A673 (cell line): ENCODE data around the gene ACOT12.

ENCODE experiments used
- EZH2 ChIP-seq: fragments of 200-600 bp; sonication (generic); IDR thresholded peaks from 2 replicates; pipeline ENCODE4 v1.6.1; 2017; ENCODE audit warnings: borderline replicate concordance, low read depth, mild to moderate bottlenecking, mixed read lengths, antibody characterized with exemption, low read length; ENCODE audit not compliant: poor library complexity, severe bottlenecking
- TF ChIP-seq, protein P1 (sequence below): fragments of 300-800, 200-600 bp; sonication (generic); conservative IDR thresholded peaks from 2 replicates; pipeline ENCODE4 v1.5.1; 2017; ENCODE audit warnings: low read depth, mild to moderate bottlenecking, antibody characterized with exemption, low read length, moderate library complexity, mixed read lengths

DNA sequence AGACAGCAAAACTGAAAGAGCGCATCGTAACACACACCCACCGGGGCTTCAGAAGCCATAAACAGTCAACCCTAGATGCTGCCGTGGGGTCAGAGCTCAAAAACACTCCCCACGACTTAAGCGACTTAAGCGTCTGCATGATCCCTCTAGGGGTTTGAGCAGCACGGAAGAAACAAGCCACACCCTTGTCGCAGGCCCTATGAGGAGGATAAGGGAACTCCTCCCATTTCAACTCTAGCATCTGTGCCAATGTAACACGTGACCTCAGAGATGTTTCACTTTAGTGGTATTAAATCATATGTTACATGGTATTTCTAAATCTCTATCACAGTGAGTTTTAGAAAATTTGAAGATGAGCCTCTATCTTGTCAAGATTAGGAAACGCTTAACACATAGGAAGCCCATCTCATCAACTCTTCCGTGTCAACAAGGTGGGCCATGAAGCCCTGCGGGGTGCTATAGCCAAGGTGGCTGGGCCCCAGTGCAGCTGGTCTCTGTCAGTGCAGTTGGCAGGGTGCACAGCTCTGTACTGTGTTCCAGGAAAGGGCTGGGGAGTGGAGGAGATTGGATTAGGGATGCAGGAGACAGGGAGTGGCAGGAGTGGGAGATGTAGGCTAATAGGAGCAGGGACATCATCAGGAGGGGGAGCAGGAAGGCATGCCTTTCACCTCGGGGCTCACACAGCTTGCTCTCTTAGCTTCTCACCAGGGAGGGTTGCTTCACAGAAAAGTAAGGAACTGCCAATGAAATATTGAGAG, 59.5 kb downstream of the ACOT12 start:
- TF ChIP-seq, protein P1, sequence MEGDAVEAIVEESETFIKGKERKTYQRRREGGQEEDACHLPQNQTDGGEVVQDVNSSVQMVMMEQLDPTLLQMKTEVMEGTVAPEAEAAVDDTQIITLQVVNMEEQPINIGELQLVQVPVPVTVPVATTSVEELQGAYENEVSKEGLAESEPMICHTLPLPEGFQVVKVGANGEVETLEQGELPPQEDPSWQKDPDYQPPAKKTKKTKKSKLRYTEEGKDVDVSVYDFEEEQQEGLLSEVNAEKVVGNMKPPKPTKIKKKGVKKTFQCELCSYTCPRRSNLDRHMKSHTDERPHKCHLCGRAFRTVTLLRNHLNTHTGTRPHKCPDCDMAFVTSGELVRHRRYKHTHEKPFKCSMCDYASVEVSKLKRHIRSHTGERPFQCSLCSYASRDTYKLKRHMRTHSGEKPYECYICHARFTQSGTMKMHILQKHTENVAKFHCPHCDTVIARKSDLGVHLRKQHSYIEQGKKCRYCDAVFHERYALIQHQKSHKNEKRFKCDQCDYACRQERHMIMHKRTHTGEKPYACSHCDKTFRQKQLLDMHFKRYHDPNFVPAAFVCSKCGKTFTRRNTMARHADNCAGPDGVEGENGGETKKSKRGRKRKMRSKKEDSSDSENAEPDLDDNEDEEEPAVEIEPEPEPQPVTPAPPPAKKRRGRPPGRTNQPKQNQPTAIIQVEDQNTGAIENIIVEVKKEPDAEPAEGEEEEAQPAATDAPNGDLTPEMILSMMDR = no peak
- no peak for TF ChIP-seq EZH2
